ENCODE measurements around the gene HEXIM2. TPM values are rescaled to one million over a fixed set of nuclear protein-coding genes. Genes with fewer than 3 reads are reported as not detected.

Gene HEXIM2
- total and polyA plus RNA-seq, 2 of the 4 experiments (the other 2 are of a cell fraction), result 4.5 to 6.1 TPM

DNA sequence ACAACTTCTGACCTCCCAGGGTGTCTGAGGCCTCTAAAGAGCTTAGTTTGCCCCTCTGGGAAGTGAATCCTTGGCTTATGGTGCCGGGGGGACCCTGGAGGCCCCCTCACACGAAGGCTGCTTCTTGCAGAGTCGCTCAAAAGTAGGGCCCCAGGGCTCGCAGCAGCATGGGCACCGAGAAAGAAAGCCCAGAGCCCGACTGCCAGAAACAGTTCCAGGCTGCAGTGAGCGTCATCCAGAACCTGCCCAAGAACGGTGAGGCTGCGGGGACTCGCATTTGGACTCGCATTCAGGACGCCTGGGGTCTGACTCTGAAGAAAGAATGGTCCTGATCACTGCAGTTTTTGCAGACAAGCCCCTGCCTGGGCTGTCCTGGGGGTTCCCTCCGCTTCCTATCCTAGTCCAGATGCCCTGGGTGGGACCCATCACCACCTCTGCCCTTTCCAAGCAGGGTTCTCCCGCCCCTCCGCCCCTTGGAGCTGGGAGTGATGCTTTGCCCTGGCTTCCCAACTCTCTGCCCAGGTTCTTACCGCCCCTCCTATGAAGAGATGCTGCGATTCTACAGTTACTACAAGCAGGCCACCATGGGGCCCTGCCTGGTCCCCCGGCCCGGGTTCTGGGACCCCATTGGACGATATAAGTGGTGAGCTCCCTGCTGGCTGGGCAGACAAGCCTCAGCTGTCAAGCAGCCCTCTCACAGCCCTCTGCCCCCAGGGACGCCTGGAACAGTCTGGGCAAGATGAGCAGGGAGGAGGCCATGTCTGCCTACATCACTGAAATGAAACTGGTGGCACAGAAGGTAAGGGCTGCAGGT is 25.5 kb upstream of the HEXIM2 start (continued):
- no peak for TF ChIP-seq ELK1 (IDR thresholded peaks at IDR 0.05; ENCODE audit: borderline replicate concordance, low read depth, low read length)

All from IMR-90 (cell line).